AG10803 (cell line): ENCODE measurements around the gene IGFL1.
"Not testable (repeated sequence)": the region's sequence is repeated elsewhere in the genome, so short reads cannot be mapped to it uniquely, and the experiment has no call there.

ENCODE experiments used
- DNase-seq: peaks from one replicate; pipeline ENCODE4 v3.0.0; 2010; ENCODE audit warnings: low read depth
- H3K4me3 ChIP-seq: 2 replicates; pipeline ENCODE4 v1.5.1; 2011; ENCODE audit warnings: mild to moderate bottlenecking, low read length, control low read depth
- CTCF ChIP-seq: conservative IDR thresholded peaks from 2 replicates; pipeline ENCODE4 v1.5.1; 2011; ENCODE audit warnings: mild to moderate bottlenecking, low read length, control low read depth, inconsistent platforms

IGFL1 gene

GRCh38 chr19:46210669-46211068 is 18.9 kb upstream of the IGFL1 start:
- DNase-seq: no peak
- H3K4me3 ChIP-seq: no peak overlapping the region
- TF ChIP-seq CTCF: no peak

- no peak for TF ChIP-seq CTCF
- no peak overlapping the region for H3K4me3 ChIP-seq
- DNase-seq: peak; percentile 13
Observed at GRCh38 chr19:46211201-46211881, 18.2 kb upstream of the IGFL1 start.

- not testable (repeated sequence) for DNase-seq, H3K4me3 ChIP-seq
Observed at GRCh38 chr19:46212592-46212991, 16.9 kb upstream of the IGFL1 start.

GRCh38 chr19:46213156-46213555 is 16.4 kb upstream of the IGFL1 start:
- no peak for DNase-seq
- no peak for TF ChIP-seq CTCF
- H3K4me3 ChIP-seq: no peak overlapping the region

GRCh38 chr19:46213806-46214205 is 15.7 kb upstream of the IGFL1 start:
- DNase-seq: no peak
- no peak for TF ChIP-seq CTCF
- H3K4me3 ChIP-seq: no peak overlapping the region

- no peak for TF ChIP-seq CTCF
- no peak for DNase-seq
Observed at GRCh38 chr19:46216612-46217011, 12.9 kb upstream of the IGFL1 start.

GRCh38 chr19:46217476-46217875 is 12.1 kb upstream of the IGFL1 start:
- no peak for TF ChIP-seq CTCF
- no peak for DNase-seq
- H3K4me3 ChIP-seq: no peak overlapping the region

More at GRCh38 chr19:46216612-46217011, 12.9 kb upstream of the IGFL1 start:
- no peak overlapping the region for H3K4me3 ChIP-seq

- TF ChIP-seq CTCF: no peak
- H3K4me3 ChIP-seq: no peak overlapping the region
- DNase-seq: no peak
Observed at GRCh38 chr19:46218160-46218559, 11.4 kb upstream of the IGFL1 start.
